GM19193 (cell line): ENCODE results near the gene SLC34A3.
A peak's percentile ranks its signal among the peaks of the same experiment; 100 is the strongest.

Experiments used
- POLR2A ChIP-seq: IDR thresholded peaks from 4 replicates; pipeline ENCODE4 v1.6.1; 2011; ENCODE audit not compliant: insufficient read depth, insufficient read length; ENCODE audit errors: extremely low read depth

The SLC34A3 gene

DNA sequence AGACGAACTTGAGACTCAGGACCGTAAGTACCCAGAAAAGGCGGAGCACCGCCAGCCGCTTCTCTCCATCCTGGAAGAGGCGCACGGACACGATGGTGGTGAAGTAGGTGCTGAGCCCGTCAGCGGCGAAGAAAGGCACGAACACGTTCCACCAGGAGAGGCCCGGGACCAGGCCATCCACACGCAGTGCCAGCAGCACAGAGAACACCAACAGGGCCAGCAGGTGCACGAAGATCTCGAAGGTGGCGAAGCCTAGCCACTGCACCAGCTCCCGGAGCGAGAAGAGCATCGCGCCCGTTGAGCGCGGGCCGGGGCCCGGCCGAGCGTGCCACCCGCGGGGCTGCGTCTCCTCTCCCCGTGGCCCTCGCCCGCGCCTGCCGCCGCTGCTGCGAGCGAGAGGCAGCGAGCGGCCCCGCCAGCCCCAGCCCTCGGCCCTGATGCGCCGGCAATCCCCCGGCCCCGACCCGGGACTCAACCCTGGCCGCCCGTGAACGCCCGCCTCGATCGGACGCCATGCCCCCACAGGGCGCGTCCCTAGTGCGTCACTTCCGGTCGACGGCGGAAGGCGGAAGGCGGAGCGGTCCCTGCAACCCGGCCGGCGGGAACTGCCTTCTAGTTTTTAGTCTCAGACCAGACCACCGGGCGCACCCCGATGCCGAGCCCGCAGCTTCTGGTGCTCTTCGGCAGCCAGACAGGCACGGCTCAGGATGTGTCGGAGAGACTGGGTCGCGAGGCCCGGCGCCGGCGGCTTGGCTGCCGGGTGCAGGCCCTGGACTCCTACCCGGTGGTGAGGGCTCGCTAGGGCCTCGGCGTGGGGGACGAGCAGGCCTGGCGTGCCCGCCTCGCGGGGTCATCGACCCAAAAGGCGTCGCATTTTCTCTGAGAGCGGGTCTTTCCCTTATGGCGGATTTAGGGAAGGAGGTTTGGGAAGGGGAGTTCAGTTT is 25.3 kb upstream of the SLC34A3 start, which contains the start of the genes NDOR1 and TMEM203:
NDOR1 (plus strand) TSS at position 575 of the 944 bp plus-strand sequence; CDS start at position 653, 78 bp downstream.
TMEM203 (minus strand) TSS at position 523 of the 944 bp plus-strand sequence; CDS start at position 289, 234 bp downstream.
- TF ChIP-seq POLR2A, result peak; percentile 93

DNA sequence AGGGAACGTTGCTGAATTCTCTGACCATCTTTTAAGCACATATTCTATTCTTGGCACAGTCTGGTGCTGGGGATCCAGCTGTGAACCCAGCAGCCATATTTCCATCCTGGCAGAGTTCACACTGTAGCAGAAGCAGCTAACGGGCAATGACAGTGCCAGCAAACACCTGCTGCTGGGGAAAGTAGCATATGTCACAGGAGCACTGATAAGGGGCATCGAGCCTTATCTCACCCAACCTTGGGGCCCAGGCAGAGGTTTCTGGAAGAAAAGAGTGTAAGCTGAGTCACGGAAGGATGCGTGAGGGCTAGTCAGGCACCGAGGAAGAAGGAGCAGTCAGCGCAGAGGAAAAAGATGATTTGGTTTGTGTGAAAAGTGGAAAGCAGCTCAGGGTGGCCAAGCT is 24.1 kb upstream of the SLC34A3 start:
- TF ChIP-seq POLR2A, result no peak

DNA sequence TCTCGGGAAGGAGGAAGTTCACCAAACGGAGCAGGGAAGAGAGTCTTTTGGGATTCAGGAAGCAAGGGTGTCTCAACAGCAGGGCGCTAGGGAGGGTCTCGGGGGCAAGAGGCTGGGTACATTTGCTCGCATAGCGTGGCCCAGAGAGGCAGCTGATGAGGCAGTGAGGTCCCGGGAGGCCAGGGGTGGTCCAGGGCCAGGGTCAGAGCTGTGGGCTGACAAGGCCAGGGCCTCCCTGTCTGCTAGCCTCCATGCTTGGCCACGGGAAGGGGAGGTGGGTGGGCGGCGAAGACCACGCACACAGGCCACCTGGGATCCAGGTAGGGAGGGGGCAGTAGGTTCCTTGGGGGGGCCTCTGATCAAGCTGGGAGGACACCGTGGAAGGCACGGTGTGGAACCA is 19.2 kb upstream of the SLC34A3 start:
- TF ChIP-seq POLR2A, result no peak

DNA sequence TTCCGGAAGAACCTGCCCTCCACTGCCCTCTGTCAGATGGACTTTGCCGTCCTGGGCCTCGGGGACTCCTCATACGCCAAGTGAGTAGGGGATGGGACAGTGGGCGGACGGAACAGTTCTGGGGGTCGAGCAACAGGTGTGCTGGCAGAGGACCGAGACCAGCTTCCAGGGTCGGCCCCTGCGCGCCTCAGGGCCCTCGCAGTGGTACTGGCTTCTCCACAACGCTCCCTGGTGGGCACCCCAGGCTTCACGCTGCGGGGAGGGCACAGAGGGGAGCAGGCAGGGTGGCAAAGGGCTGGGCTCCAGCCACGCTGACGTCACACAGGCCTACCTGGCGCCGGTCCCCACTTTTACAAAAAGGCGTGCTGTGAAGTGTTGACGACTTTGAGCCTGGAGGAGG is 18.2 kb upstream of the SLC34A3 start:
- no peak for TF ChIP-seq POLR2A

GRCh38 chr9:137213160-137214060 is 17.3 kb upstream of the SLC34A3 start:
- no peak for TF ChIP-seq POLR2A

- TF ChIP-seq POLR2A, result no peak
Measured at GRCh38 chr9:137214620-137215019, 16.1 kb upstream of the SLC34A3 start.

DNA sequence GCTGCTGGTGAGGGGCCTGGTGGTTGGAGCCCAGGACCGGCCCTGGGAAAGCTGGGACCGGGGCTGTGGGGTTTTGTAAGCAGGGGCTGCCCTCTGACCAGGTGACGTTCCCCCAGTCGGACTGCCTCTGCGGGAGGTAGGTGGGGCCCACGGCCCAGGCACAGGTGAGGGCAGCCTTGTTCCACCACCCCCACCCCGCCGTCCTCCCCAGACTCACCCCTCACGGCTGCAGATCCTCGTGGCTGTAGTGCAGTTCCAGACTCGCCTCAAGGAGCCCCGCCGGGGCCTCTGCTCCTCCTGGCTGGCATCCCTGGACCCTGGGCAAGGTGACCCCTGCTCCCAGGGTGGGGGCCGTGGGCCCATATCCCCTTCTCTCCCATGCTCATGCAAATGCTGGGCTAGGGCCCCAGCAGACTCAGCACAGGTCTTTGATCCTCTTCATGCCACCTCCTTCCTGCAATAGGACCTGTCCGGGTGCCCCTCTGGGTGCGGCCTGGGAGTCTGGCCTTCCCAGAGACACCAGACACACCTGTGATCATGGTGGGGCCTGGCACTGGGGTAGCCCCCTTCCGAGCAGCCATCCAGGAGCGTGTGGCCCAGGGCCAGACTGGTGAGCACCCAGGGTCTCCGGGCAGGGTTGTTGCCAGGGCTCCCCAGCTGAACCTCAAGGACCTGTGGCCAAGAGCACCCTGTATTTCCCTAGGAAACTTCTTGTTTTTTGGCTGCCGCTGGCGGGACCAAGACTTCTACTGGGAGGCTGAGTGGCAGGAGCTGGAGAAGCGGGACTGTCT is 15.3 kb upstream of the SLC34A3 start:
- TF ChIP-seq POLR2A, result no peak

DNA sequence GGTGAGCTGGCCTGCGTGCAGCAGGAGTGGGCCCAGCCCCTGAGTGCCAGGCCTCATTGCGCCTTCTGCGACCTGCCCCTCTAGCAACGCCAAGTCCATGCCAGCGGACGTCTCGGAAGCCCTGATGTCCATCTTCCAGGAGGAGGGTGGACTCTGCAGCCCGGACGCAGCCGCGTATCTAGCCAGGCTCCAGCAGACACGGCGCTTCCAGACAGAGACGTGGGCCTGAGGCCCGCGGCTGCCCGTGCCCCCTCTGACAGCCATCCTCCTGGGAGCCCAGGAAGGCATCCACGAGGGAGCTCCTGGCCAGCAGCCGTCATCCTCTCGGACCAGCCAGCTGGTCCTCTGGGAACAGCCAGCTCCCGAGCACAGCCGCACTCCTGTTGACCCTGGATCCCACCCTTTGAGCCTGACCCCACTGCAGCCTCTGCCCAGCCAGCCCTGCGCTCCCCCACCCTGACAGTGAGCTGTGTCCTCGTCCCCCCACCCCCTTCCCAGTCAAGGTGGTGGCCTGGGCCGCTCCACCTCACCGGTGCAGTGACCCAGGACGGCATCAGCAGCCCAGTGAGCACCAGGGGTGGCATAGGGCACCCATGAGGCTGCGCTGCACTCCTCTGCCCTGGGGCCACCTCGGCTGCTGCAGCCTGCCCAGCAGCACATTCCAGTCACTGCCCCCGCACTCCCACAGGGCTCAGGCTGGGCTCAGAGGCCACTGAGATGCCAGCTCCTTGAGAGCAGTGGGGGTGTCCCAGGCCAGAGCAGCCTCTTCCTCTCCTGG is 14.3 kb upstream of the SLC34A3 start:
- no peak for TF ChIP-seq POLR2A

GRCh38 chr9:137217276-137218211 is 13.2 kb upstream of the SLC34A3 start:
- peak; percentile 5 for TF ChIP-seq POLR2A

- no peak for TF ChIP-seq POLR2A
Measured at GRCh38 chr9:137218212-137218753, 12.4 kb upstream of the SLC34A3 start.

GRCh38 chr9:137218754-137219271 is 11.9 kb upstream of the SLC34A3 start:
- TF ChIP-seq POLR2A, result no peak

GRCh38 chr9:137219757-137220316 is 10.9 kb upstream of the SLC34A3 start:
- no peak for TF ChIP-seq POLR2A
